Epidermal melanocyte (primary cell): ENCODE results near the gene ATG7.
"Not testable (repeated sequence)": the region's sequence is repeated elsewhere in the genome, so short reads cannot be mapped to it uniquely, and the experiment has no call there.

Source experiments
- DNase-seq: peaks from one replicate; pipeline ENCODE4 v3.0.0; 2011; ENCODE audit warnings: low spot score; ENCODE audit not compliant: insufficient read length

Gene ATG7

GRCh38 chr3:11348877-11349276 lies 76.7 kb downstream of the ATG7 start:
- not testable (repeated sequence) for DNase-seq

GRCh38 chr3:11349446-11349845 lies 77.2 kb downstream of the ATG7 start:
- DNase-seq: no peak

- no peak for DNase-seq
Measured at GRCh38 chr3:11350374-11350773, 78.2 kb downstream of the ATG7 start.

GRCh38 chr3:11351451-11351850 lies 79.3 kb downstream of the ATG7 start:
- DNase-seq: no peak

GRCh38 chr3:11356269-11356668 lies 84.1 kb downstream of the ATG7 start:
- DNase-seq: no peak

- DNase-seq: no peak
Measured at GRCh38 chr3:11362600-11362999, 90.4 kb downstream of the ATG7 start.

GRCh38 chr3:11363715-11364114 lies 91.5 kb downstream of the ATG7 start:
- DNase-seq: no peak

- DNase-seq: no peak
Measured at GRCh38 chr3:11364181-11364580, 92.0 kb downstream of the ATG7 start.

- no peak for DNase-seq
Measured at GRCh38 chr3:11367143-11367693, 95.0 kb downstream of the ATG7 start.

GRCh38 chr3:11370191-11370590 lies 98.0 kb downstream of the ATG7 start:
- DNase-seq: no peak

- no peak for DNase-seq
Measured at GRCh38 chr3:11370966-11371365, 98.8 kb downstream of the ATG7 start.

GRCh38 chr3:11371747-11372146 lies 99.5 kb downstream of the ATG7 start:
- no peak for DNase-seq

- DNase-seq: no peak
Measured at GRCh38 chr3:11373235-11373634, 101.0 kb downstream of the ATG7 start.

GRCh38 chr3:11373654-11374053 lies 101.5 kb downstream of the ATG7 start:
- no peak for DNase-seq

GRCh38 chr3:11375333-11376088 lies 103.3 kb downstream of the ATG7 start:
- DNase-seq: no peak

- no peak for DNase-seq
Measured at GRCh38 chr3:11377719-11378118, 105.5 kb downstream of the ATG7 start.

GRCh38 chr3:11379238-11379823 lies 107.1 kb downstream of the ATG7 start:
- no peak for DNase-seq

- no peak for DNase-seq
Measured at GRCh38 chr3:11379824-11380701, 107.9 kb downstream of the ATG7 start.

- DNase-seq: no peak
Measured at GRCh38 chr3:11381141-11381540, 108.9 kb downstream of the ATG7 start.

- no peak for DNase-seq
Measured at GRCh38 chr3:11381563-11381962, 109.4 kb downstream of the ATG7 start.

GRCh38 chr3:11382146-11382745 lies 110.0 kb downstream of the ATG7 start:
- no peak for DNase-seq

- DNase-seq: no peak
Measured at GRCh38 chr3:11384074-11384473, 111.9 kb downstream of the ATG7 start.
